Tibial artery (tissue), 4 donors: ENCODE results near the gene CACNA1H.

ENCODE experiments used
- DNase-seq, 2 donors: peaks; one replicate each; pipeline ENCODE4 v3.0.0-alpha.2; 2019
- H3K27ac ChIP-seq, 2 donors: fragments of 200-600 bp; sonication (generic) in 1 of 2; 1 replicate in 1 of 2; 2 replicates in 1 of 2; pipeline ENCODE4 v1.5.1; 2018 to 2019; ENCODE audit warnings: mild to moderate bottlenecking in 1 of 2
- H3K27me3 ChIP-seq, 2 donors: fragments of 200-600 bp; sonication (generic) in 1 of 2; one replicate each; pipeline versions ENCODE4 v1.5.1 to v1.6.0; 2016 to 2019
- H3K36me3 ChIP-seq, 3 donors: fragments of 200-600 bp; sonication (generic) in 2 of 3; one replicate each; pipeline ENCODE4 v1.5.1; 2016 to 2019; ENCODE audit warnings: mild to moderate bottlenecking in 2 of 3
- H3K4me1 ChIP-seq, 4 donors: fragments of 200-600 bp; sonication (generic) in 2 of 4; 1 replicate in 3 of 4; 2 replicates in 1 of 4; pipeline ENCODE4 v1.5.1; 2016 to 2019
- H3K4me3 ChIP-seq, 2 donors: fragments of 200-600 bp; sonication (generic) in 1 of 2; 1 replicate in 1 of 2; 2 replicates in 1 of 2; pipeline ENCODE4 v1.5.1; 2018 to 2019; ENCODE audit warnings: mild to moderate bottlenecking in 2 of 2
- H3K9me3 ChIP-seq, 3 donors: fragments of 200-600 bp; sonication (generic) in 1 of 3; one replicate each; pipeline ENCODE4 v1.5.1; 2016 to 2019
- CTCF ChIP-seq, 2 experiments: fragments of 200-600 bp in 1 of 2; fragments of 450-650 bp in 1 of 2; IDR thresholded peaks; one replicate each; pipeline ENCODE4 v1.5.1; 2017 to 2019; ENCODE audit warnings: antibody characterized with exemption in 2 of 2, mild to moderate bottlenecking in 1 of 2, moderate library complexity in 1 of 2
- intact Hi-C: fragments of 100-400 bp; cut with DNase I; formaldehyde crosslinking; loops from one replicate; pipeline ENCODE4 v1.15.0; 2023; ENCODE audit warnings: low total_unique reads

Gene CACNA1H

DNA sequence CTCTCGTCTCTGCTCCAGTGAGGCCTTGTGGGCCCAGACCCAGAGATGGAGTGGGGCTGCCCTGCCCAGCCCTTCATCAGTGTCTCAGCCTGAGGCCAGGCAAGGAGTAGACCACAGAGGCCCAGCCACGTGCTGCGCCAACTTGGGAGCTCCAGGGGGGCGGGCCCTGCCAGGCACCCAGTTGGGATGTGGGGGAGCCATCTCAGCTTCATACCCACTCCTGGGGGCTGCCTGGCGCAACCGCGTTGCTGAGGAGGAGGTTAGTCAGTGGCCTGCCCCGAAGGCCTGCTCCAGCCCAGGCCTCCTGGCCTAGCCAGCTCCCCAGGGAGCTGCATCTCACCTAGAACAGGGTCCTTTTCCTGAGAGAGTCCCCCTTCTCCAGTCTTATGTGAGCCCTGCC is 60.3 kb downstream of the CACNA1H start:
- Histone ChIP-seq H3K36me3 (peaks cover 94 to 100% (median 96%) of the 10 kb centered on the region in 3 donors), H3K9me3 (no peaks in the 10 kb centered on the region), H3K4me3 (no peak overlapping the region), H3K27me3 (no peaks in the 10 kb centered on the region), H3K4me1 (no peaks in the 10 kb centered on the region), H3K27ac (no peak overlapping the region)
- no peak for TF ChIP-seq CTCF (IDR thresholded peaks at IDR 0.05)
- DNase-seq: no peak
- intact Hi-C loops: no loop called here

DNA sequence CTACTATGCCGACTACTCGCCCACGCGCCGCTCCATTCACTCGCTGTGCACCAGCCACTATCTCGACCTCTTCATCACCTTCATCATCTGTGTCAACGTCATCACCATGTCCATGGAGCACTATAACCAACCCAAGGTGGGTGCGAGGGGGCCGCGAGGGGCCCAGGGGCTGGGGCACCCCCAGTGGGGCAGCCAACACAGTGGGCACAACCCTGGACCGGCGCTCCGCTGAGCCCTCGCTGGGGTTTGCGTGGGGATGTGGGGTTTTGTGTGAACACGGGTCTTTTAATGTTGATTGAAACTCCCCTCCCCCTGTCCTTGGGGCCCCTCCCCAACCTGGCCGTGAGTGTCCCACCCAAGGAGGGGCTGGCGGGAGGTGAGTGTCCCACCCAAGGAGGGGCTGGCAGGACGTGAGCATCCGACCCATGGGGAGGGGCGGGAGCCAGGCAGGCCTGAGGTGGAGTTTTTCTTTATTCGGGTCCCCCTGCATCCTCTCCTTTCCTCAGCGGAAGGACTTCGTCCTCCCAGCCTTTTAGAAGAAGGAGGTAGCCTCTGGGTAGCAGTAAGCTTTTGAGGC is 61.0 kb downstream of the CACNA1H start:
- TF ChIP-seq CTCF (IDR thresholded peaks at IDR 0.05): no peak
- Histone ChIP-seq H3K27ac (no peak overlapping the region), H3K4me3 (no peak overlapping the region), H3K9me3 (no peaks in the 10 kb centered on the region), H3K4me1 (no peaks in the 10 kb centered on the region), H3K36me3 (peaks cover 92 to 100% (median 93%) of the 10 kb centered on the region in 3 donors), H3K27me3 (no peaks in the 10 kb centered on the region)
- intact Hi-C loops: no loop called here
- DNase-seq: no peak

DNA sequence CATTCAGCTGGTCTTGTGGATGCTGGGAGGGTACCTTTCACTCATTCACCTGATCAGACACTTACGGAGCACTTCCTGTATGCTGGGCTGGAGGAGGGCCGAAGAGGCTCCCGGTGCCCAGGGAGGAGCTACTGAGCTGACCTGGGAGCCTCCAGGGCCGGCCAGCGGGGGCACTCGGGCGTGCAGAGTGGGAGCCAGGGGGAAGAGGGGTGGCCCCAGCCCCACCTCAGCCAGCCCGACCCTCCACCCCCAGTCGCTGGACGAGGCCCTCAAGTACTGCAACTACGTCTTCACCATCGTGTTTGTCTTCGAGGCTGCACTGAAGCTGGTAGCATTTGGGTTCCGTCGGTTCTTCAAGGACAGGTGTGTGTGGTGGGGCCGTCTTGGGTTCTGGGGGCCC is 61.8 kb downstream of the CACNA1H start:
- no peak for DNase-seq
- Histone ChIP-seq H3K36me3 (peaks cover 83 to 100% (median 94%) of the 10 kb centered on the region in 3 donors), H3K4me3 (no peak overlapping the region), H3K27me3 (no peaks in the 10 kb centered on the region), H3K4me1 (no peaks in the 10 kb centered on the region), H3K27ac (no peak overlapping the region), H3K9me3 (no peaks in the 10 kb centered on the region)
- intact Hi-C loops: no loop called here
- TF ChIP-seq CTCF (IDR thresholded peaks at IDR 0.05): no peak

GRCh38 chr16:1215574-1216295 is 62.8 kb downstream of the CACNA1H start:
- Histone ChIP-seq H3K9me3 (no peaks in the 10 kb centered on the region), H3K27ac (no peak overlapping the region), H3K36me3 (peaks cover 82 to 100% (median 93%) of the 10 kb centered on the region in 3 donors), H3K4me3 (no peak overlapping the region), H3K4me1 (no peaks in the 10 kb centered on the region), H3K27me3 (no peaks in the 10 kb centered on the region)
- intact Hi-C loops: no loop called here
- TF ChIP-seq CTCF (IDR thresholded peaks at IDR 0.05): no peak
- no peak for DNase-seq

DNA sequence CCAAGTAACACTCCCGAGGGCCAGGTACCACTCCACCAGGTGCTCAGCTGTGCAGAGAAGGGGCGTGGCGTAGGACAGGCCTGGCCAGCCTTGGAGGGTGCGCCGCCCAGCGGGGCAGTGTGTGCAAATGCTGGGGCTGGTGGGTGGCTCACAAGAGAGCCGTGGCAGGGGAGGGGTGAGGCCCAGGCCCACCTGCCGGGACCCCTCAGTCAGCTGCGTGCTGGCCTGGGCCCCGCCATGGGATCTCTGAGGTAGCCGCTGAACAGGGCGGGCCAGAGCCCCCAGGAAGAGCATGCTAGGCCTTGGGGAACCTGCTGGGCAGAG is 63.4 kb downstream of the CACNA1H start:
- H3K9me3 ChIP-seq: no peaks in the 10 kb centered on the region
- DNase-seq: no peak
- H3K4me3 ChIP-seq: no peak overlapping the region
- H3K4me1 ChIP-seq: no peaks in the 10 kb centered on the region
- intact Hi-C loops: no loop called here
- no peaks in the 10 kb centered on the region for H3K27me3 ChIP-seq
- H3K36me3 ChIP-seq: peaks cover 82 to 100% (median 93%) of the 10 kb centered on the region in 3 donors
- H3K27ac ChIP-seq: no peak overlapping the region
- no peak for TF ChIP-seq CTCF (IDR thresholded peaks at IDR 0.05)
